ENCODE data around the gene TRIM63. TPM values are rescaled to one million over a fixed set of nuclear protein-coding genes. Genes with fewer than 3 reads are reported as not detected.

TRIM63 gene
- total and polyA plus RNA-seq, 2 of the 8 experiments (the other 6 are each of a cell fraction or from before 2014, with no cell fraction given) = not detected

- no peak for TF ChIP-seq PHF8 (conservative IDR thresholded peaks at IDR 0.05; ENCODE audit: low read depth, low read length)
These were observed 30.6 kb downstream of the TRIM63 start (continued) for GRCh38 chr1:26036756-26037281.

All from H1 (cell line).